BLaER1 (cell line): ENCODE measurements around the gene OSTF1.

Source experiments
- H3K27ac ChIP-seq: shearing (Covaris generic); formaldehyde crosslinking; 2 replicates; pipeline ENCODE4 v1.8.1; 2022
- H3K27me3 ChIP-seq: shearing (Covaris generic); formaldehyde crosslinking; 2 replicates; pipeline ENCODE4 v1.8.1; 2022
- H3K36me3 ChIP-seq: shearing (Covaris generic); formaldehyde crosslinking; 2 replicates; pipeline ENCODE4 v1.8.1; 2022
- H3K4me1 ChIP-seq: shearing (Covaris generic); formaldehyde crosslinking; 2 replicates; pipeline ENCODE4 v1.8.1; 2022
- H3K4me2 ChIP-seq: shearing (Covaris generic); formaldehyde crosslinking; 2 replicates; pipeline ENCODE4 v1.8.1; 2022
- H3K4me3 ChIP-seq: shearing (Covaris generic); formaldehyde crosslinking; 2 replicates; pipeline ENCODE4 v1.8.1; 2022
- H3K9ac ChIP-seq: shearing (Covaris generic); formaldehyde crosslinking; 2 replicates; pipeline ENCODE4 v1.8.1; 2022
- H3K9me3 ChIP-seq: shearing (Covaris generic); formaldehyde crosslinking; 2 replicates; pipeline ENCODE4 v1.8.1; 2022
- H4K20me1 ChIP-seq: shearing (Covaris generic); formaldehyde crosslinking; 2 replicates; pipeline ENCODE4 v1.8.1; 2022
- Cebpa-rat ChIP-seq: shearing (Covaris generic); IDR thresholded peaks from 2 replicates; pipeline ENCODE4 v1.8.1; 2022

The OSTF1 gene

GRCh38 chr9:75061169-75061568 is 27.1 kb upstream of the OSTF1 start:
- Histone ChIP-seq H3K36me3 (peaks cover 6% of the 10 kb centered on the region; the same call in 1 of the 2 replicates), H3K4me3 (no peak overlapping the region), H3K27ac (no peak overlapping the region), H3K9me3 (peaks cover 13% of the 10 kb centered on the region; the same call in 1 of the 2 replicates), H3K27me3 (no peaks in the 10 kb centered on the region), H3K4me1 (no peaks in the 10 kb centered on the region), H4K20me1 (no peaks in the 10 kb centered on the region), H3K9ac (no peak overlapping the region), H3K4me2 (no peak overlapping the region)
- no peak for TF ChIP-seq Cebpa-rat

GRCh38 chr9:75063556-75064305 is 24.6 kb upstream of the OSTF1 start:
- H4K20me1 ChIP-seq = no peaks in the 10 kb centered on the region
- no peak overlapping the region for H3K9ac ChIP-seq
- peaks cover 10% of the 10 kb centered on the region; the same call in 1 of the 2 replicates for H3K36me3 ChIP-seq
- no peak for TF ChIP-seq Cebpa-rat
- no peaks in the 10 kb centered on the region for H3K4me1 ChIP-seq
- no peak overlapping the region for H3K27ac ChIP-seq
- no peaks in the 10 kb centered on the region for H3K27me3 ChIP-seq
- H3K9me3 ChIP-seq = 0 out of 2 replicates have a peak, but pooled peaks cover 4% of the 10 kb centered on the region
- no peak overlapping the region for H3K4me2 ChIP-seq
- no peak overlapping the region for H3K4me3 ChIP-seq

- Histone ChIP-seq H3K4me3 (no peak overlapping the region), H4K20me1 (no peaks in the 10 kb centered on the region), H3K27ac (no peak overlapping the region), H3K36me3 (peaks cover 10% of the 10 kb centered on the region; the same call in 1 of the 2 replicates), H3K9me3 (no peaks in the 10 kb centered on the region), H3K4me2 (no peak overlapping the region), H3K4me1 (no peaks in the 10 kb centered on the region), H3K9ac (no peak overlapping the region), H3K27me3 (no peaks in the 10 kb centered on the region)
- TF ChIP-seq Cebpa-rat = no peak
Measured at GRCh38 chr9:75064307-75065025, 23.8 kb upstream of the OSTF1 start.

GRCh38 chr9:75065510-75065909 is 22.8 kb upstream of the OSTF1 start:
- no peaks in the 10 kb centered on the region for H3K4me1 ChIP-seq
- H4K20me1 ChIP-seq = no peaks in the 10 kb centered on the region
- H3K27ac ChIP-seq = no peak overlapping the region
- H3K4me2 ChIP-seq = no peak overlapping the region
- no peaks in the 10 kb centered on the region for H3K9me3 ChIP-seq
- no peak overlapping the region for H3K9ac ChIP-seq
- H3K36me3 ChIP-seq = peaks cover 10% of the 10 kb centered on the region; the same call in 1 of the 2 replicates
- TF ChIP-seq Cebpa-rat = no peak
- H3K27me3 ChIP-seq = no peaks in the 10 kb centered on the region
- no peak overlapping the region for H3K4me3 ChIP-seq

GRCh38 chr9:75067894-75068293 is 20.4 kb upstream of the OSTF1 start:
- TF ChIP-seq Cebpa-rat = no peak
- H3K4me3 ChIP-seq = no peak overlapping the region
- no peaks in the 10 kb centered on the region for H3K4me1 ChIP-seq
- H4K20me1 ChIP-seq = no peaks in the 10 kb centered on the region
- H3K4me2 ChIP-seq = no peak overlapping the region
- H3K27ac ChIP-seq = no peak overlapping the region
- no peaks in the 10 kb centered on the region for H3K9me3 ChIP-seq
- H3K36me3 ChIP-seq = 0 out of 2 replicates have a peak, but pooled peaks cover 4% of the 10 kb centered on the region
- no peaks in the 10 kb centered on the region for H3K27me3 ChIP-seq
- H3K9ac ChIP-seq = no peak overlapping the region

GRCh38 chr9:75069171-75069570 is 19.1 kb upstream of the OSTF1 start:
- Histone ChIP-seq H4K20me1 (no peaks in the 10 kb centered on the region), H3K4me3 (no peak overlapping the region), H3K27ac (no peak overlapping the region), H3K36me3 (0 out of 2 replicates have a peak, but pooled peaks cover 4% of the 10 kb centered on the region), H3K27me3 (no peaks in the 10 kb centered on the region), H3K4me2 (no peak overlapping the region), H3K9me3 (no peaks in the 10 kb centered on the region), H3K4me1 (no peaks in the 10 kb centered on the region), H3K9ac (no peak overlapping the region)
- TF ChIP-seq Cebpa-rat = no peak

GRCh38 chr9:75071530-75072122 is 16.7 kb upstream of the OSTF1 start:
- H3K9ac ChIP-seq = no peak overlapping the region
- H3K27me3 ChIP-seq = no peaks in the 10 kb centered on the region
- H4K20me1 ChIP-seq = no peaks in the 10 kb centered on the region
- no peak for TF ChIP-seq Cebpa-rat
- H3K36me3 ChIP-seq = 0 out of 2 replicates have a peak, but pooled peaks cover 4% of the 10 kb centered on the region
- no peak overlapping the region for H3K4me3 ChIP-seq
- H3K9me3 ChIP-seq = no peaks in the 10 kb centered on the region
- no peak overlapping the region for H3K27ac ChIP-seq
- no peaks in the 10 kb centered on the region for H3K4me1 ChIP-seq
- no peak overlapping the region for H3K4me2 ChIP-seq

- no peaks in the 10 kb centered on the region for H3K27me3 ChIP-seq
- no peaks in the 10 kb centered on the region for H3K9me3 ChIP-seq
- H3K4me1 ChIP-seq = no peaks in the 10 kb centered on the region
- no peak overlapping the region for H3K4me3 ChIP-seq
- no peak overlapping the region for H3K9ac ChIP-seq
- H3K4me2 ChIP-seq = no peak overlapping the region
- no peak for TF ChIP-seq Cebpa-rat
- H4K20me1 ChIP-seq = no peaks in the 10 kb centered on the region
- no peaks in the 10 kb centered on the region for H3K36me3 ChIP-seq
- H3K27ac ChIP-seq = no peak overlapping the region
Measured at GRCh38 chr9:75072895-75073294, 15.4 kb upstream of the OSTF1 start.

- Histone ChIP-seq H3K9me3 (no peaks in the 10 kb centered on the region), H3K27ac (no peak overlapping the region), H4K20me1 (no peaks in the 10 kb centered on the region), H3K27me3 (no peaks in the 10 kb centered on the region; the same call in 1 of the 2 replicates), H3K4me3 (no peak overlapping the region), H3K4me2 (no peak overlapping the region), H3K36me3 (peaks cover 22% of the 10 kb centered on the region), H3K9ac (no peak overlapping the region), H3K4me1 (peaks cover 22% of the 10 kb centered on the region)
- no peak for TF ChIP-seq Cebpa-rat
Measured at GRCh38 chr9:75081632-75082031, 6.7 kb upstream of the OSTF1 start.
